HL-60/S4 treated with phorbol 12-myristate 13-acetate at 8.2 ng/mL for 4 days and 3 days (cell line): Measurements from ENCODE around the gene HOXB5.

Experiments
- in situ Hi-C: fragments of 300-500 bp; cut with MboI; formaldehyde crosslinking; loops from 2 replicates; pipeline ENCODE4 v1.15.0; 2022; ENCODE audit warnings: low sequenced_read_pairs

Gene HOXB5

GRCh38 chr17:48605409-48605919 lies 11.9 kb upstream of the HOXB5 start:
- in situ Hi-C loops, result no loop called here

GRCh38 chr17:48604770-48605329 lies 11.3 kb upstream of the HOXB5 start, which contains the start of gene HOXB6:
Gene HOXB6, minus strand, starts transcription at chr17:48604986. Its CDS starts 6,836 bp downstream, at chr17:48598150.
- in situ Hi-C loops, result no loop called here

DNA sequence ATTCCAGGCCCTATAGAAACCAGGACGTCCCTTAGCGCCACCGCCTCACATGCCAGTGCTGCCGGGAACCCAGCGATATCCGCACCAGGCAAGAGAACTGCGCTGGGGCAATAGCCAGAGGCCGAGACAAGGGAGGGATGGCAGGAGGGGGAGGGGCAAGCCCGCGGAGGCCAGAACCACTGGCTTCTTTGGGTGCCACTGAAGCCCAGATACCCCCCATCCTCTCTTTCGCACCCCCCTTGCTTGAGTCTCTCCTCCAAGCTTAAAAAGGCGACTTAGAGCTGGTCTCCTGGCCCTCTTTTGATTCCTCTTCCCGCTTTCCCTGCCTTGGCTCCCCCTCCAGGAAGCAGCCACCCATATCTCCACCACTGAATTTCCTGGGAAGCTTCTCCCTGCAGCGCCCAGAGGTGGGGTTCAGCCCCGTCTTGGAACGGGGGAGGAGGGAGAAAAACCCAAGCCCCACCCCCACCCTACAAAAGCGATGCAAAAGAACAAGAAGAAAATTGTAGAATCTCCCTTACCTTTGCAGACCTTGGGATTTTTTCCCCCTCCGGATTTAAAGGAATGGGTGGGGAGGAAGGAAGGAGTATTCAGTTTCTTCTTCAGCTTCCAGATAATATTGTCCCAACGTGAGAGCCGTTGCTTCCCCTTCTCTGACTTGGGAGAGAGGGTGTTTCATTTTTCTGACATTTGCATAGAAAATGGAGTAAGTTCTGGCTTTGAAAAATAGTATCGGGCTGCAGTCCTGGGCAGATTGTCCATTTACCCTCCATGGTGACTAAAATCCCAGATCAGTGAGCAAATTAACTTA lies 10.6 kb upstream of the HOXB5 start:
- in situ Hi-C loops, result no loop called here

GRCh38 chr17:48601539-48602425 lies 8.2 kb upstream of the HOXB5 start:
- in situ Hi-C loops, result no loop called here

DNA sequence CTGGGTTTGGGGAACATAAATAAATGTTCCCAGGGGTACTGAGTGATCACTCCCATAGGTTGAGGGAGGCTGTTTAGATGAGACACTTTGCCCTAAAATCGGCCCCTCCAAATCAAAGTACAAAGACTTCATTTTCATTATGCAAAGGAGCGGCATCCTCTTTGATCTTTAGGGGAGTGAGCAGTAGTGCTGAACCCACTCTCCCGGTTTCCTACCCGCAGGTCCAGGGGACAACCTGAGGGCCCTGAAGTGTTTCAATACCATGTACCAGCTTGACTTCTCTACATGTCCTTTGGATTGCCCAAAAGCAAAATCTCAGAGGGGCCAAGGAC lies 7.6 kb upstream of the HOXB5 start:
- in situ Hi-C loops, result no loop called here

DNA sequence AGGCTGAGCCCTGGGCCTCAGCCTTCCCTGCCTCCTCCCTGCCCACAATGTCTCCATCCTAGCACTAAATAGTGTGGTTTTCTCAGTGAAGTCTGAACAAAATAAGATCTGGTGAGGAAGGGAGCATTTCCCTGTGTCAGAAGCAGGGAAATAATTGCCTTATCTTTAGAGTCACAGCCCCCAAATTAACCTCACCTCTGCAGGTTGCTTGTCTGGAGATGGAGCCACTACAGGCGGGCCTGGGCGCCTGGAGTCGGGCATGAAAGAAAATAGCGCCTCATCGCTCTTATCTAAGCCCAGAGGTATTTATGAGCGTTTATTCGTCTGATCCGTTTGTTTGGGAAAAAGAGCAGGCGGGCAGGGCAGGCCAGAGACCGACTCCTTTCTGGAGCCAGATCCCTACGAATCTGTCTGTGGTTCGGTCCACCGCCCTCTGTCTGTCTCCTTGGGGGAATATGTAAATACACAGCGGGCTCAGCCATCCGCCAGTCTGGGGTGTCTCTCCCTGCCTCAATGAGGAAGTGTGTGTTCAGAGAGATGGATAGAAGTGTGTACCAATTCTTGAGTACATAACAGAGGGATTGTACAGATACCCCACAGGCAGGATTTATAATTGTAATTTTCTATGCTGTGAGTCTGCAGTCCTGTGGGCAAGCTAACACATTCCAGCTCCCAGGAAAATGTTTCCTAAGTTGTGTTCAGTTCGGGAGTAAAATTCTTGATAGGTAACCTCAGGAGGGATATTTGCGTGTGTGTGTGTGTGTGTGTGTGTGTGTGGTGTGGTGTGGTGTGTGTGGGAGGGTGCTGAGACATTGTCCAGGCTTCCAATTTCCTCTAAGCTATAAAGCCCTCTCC lies 6.9 kb upstream of the HOXB5 start:
- in situ Hi-C loops, result no loop called here

DNA sequence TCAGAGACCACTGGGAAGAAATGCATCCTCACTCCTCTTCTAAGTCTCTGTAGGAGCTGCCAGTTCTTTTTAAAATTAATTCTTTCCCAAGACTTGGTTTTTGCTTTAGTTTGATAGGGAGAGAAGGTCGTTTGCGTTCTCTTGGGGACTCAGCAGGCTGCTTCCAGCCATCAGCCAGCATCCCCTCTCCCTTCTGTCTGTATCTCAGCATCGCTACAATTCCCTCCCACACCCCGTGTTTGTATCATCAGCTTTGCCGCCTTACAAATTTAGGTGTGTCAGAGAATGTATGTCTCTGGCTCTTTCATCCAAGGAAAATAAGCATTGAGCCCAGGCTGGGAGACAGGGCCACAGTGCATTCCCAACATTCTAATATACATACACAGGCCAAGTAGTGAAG lies 5.8 kb upstream of the HOXB5 start:
- in situ Hi-C loops, result loop anchor here (10.0 kb wide), 1 partner anchor 265 kb away; no protein-coding TSS in a partner anchor

DNA sequence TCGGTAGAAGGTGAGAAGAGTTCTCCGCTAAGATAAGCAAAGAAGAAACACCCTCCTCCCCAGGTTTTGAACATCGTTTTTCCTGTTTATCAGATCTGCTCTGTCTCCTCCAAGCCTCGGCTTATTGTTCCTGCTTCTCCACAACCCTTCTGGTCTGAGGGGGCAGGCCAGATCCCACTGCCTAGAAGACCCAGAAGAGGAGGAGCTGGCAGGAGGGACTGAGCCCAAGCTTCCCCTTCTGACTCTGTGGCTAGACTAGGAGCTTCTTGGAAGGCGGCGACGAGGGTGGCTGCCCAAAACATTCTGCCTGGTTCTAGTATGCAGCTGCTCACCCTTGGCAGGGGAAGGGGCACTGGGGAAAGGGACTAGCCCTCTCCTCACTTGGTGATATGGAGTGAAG lies 5.2 kb upstream of the HOXB5 start:
- in situ Hi-C loops, result loop anchor here (10.0 kb wide), 1 partner anchor 264 kb away; no protein-coding TSS in a partner anchor

DNA sequence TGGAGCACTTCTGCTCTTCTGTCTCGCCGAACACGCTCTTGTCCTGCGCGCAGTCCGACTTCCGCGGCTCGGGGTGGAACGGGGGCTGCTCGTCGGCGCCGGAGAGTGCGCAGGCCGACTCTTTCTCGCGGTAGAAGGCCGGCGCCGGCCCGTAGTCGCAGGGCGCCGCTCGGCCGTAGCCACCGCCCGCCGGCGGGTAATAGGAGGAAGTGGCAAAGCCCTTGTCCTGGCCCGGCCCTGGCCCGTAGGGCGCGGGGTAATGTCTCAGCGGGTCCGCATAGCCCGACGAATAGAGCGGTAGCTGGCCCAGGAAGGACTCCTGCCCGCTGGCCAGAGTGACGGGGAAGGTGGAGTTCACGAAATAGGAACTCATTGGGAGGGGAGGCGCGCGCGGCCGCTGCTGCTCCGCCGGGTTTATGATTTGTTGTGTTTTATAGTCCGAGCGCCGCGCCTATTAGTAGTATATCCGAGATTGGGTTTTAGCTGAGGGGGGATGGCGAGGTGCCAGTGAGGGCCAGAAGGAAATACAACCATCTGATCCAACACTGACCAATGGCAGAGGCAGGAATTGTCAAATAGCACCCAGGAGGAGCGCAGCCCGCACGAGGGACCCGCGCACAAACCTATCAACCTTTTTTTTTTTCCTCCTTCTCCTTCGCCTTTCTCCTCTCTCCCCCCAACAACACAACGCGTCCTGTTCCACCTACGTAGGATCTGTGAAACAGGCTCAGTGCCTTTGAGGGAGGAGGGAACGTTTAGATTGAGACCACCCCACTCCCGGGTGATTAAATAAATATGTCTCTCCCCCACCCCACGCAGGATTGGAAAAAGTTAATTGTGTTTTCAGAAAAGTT lies 4.4 kb upstream of the HOXB5 start:
- in situ Hi-C loops, result loop anchor here (10.0 kb wide), 1 partner anchor 263 kb away; no protein-coding TSS in a partner anchor

DNA sequence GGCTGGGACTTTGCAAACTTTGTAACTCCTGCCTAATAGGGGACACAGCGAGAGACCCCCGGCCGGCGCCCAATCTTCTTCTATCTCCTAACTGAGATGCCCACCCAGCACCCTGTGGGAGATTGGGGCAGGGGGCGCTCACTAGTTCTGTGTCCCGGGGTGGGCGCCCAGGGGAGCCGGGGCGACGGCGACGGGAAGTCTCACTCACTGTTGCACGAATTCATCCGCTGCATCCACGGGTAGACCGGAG lies 3.9 kb upstream of the HOXB5 start:
- in situ Hi-C loops, result loop anchor here (10.0 kb wide), 1 partner anchor 263 kb away; no protein-coding TSS in a partner anchor

GRCh38 chr17:48596735-48597527 lies 3.4 kb upstream of the HOXB5 start:
- in situ Hi-C loops, result loop anchor here (10.0 kb wide), 1 partner anchor 262 kb away; no protein-coding TSS in a partner anchor

- in situ Hi-C loops, result loop anchor here (10.0 kb wide), 1 partner anchor 261 kb away; no protein-coding TSS in a partner anchor
Observed at GRCh38 chr17:48596000-48596734, 2.6 kb upstream of the HOXB5 start.

- in situ Hi-C loops, result loop anchor here (10.0 kb wide), 1 partner anchor 261 kb away; no protein-coding TSS in a partner anchor
Observed at GRCh38 chr17:48595278-48595999, 1.9 kb upstream of the HOXB5 start.

DNA sequence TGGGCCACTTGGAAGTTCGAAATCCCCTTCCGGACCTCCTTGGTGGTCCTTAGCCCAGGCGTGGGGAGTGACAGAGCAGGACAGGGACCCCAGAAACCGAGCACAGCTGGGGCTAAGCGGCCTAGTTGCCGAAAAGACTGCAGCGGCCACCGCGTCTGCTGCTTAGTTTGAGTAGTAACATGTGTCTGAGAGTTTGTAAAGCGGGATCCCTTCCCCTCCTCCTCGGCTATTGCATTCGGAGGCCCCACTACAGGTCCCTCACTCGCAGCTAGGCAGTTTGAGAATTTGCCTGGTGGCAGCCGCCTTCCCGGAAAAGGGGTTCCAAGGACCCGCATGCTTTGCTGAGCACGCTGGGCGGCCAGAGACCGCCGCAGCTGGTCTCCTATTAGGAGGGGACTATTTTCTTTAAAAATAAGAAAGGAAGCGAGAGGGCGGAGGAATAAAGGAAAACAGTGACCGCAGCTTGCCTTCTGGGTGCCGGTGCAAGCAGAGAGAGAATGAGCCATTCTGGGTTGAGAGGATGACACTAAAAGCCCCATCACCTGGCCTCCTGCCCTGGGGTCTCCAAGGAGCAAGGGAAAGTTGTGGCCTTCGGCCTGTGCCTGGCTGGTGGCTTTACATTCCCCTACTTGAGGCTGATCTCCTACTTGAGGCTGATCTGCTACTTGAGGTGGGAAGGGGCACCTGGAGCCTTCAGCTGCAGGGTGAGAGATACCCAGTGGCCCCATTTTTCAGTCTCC lies 1.1 kb upstream of the HOXB5 start:
- in situ Hi-C loops, result loop anchor here (10.0 kb wide), 1 partner anchor 260 kb away; no protein-coding TSS in a partner anchor

GRCh38 chr17:48593840-48594537 lies 410 bp upstream of the HOXB5 start:
- in situ Hi-C loops, result loop anchor here (10.0 kb wide), 1 partner anchor 259 kb away; no protein-coding TSS in a partner anchor

- in situ Hi-C loops, result loop anchor here (10.0 kb wide), 1 partner anchor 258 kb away; no protein-coding TSS in a partner anchor
Observed at GRCh38 chr17:48592577-48592976, 1.0 kb downstream of the HOXB5 start.
